GM21381 (cell line): Measurements from ENCODE around the gene NR5A2.

ENCODE experiments used
- ATAC-seq: cut with Tn5 transposase; IDR thresholded peaks from one replicate; pipeline ENCODE4 v1.9.1; 2021; ENCODE audit warnings: mild to moderate bottlenecking, moderate library complexity; ENCODE audit not compliant: unreplicated experiment

Gene NR5A2

DNA sequence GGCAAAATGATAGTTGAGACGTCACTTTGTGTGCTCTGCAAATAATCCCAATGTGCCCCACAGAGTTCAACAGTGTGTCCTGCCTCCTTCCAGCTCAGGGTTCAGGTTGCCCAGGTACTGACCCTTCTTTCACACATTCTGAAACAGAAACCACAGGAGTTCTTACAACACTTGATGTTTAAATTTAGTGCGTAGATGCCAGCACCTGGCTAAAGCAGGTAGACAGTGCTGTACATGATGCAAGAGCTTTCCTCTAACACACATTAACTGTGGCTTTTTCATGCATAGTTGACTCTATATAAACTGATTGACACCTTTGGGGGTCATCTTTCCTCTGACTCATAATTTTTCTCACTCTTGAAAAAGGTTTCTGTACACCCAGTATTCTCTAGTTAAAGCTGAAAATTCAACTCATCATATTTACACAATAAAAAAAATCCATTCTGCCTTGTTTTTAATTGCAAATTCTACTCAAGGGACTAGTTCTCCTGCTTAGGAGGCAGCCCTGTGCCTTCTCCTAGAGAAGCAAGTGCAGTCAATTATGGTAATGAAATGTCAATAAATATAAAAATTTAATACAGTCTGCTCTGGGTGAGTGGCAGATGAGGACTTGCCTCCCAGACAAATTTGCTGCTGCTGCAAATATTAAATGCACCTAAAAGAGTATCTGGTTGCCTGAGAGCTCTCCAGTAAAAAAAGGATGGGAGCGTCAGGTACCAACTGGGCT is 91.4 kb downstream of the NR5A2 start:
- no peak for ATAC-seq

DNA sequence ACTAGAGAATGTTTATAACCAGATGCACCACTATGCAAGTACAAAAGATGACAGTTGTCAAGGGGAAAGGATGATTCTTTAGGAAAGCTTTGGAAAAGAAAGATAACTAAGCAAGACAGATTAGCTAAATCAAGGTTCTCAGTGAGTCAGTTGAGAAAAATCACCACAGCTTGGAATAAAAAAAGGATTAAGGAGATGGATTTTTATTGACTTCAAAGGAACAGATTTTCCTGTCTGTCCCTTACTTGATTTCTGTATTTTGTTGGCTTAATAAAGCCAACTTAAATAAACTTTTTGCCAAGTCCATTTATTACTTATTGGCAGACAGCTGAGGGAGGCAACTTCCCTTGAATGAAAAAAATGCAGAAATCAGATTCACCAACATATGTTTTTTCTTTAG is 93.9 kb downstream of the NR5A2 start:
- no peak for ATAC-seq

- no peak for ATAC-seq
Observed at GRCh38 chr1:200124309-200124708, 96.8 kb downstream of the NR5A2 start.

DNA sequence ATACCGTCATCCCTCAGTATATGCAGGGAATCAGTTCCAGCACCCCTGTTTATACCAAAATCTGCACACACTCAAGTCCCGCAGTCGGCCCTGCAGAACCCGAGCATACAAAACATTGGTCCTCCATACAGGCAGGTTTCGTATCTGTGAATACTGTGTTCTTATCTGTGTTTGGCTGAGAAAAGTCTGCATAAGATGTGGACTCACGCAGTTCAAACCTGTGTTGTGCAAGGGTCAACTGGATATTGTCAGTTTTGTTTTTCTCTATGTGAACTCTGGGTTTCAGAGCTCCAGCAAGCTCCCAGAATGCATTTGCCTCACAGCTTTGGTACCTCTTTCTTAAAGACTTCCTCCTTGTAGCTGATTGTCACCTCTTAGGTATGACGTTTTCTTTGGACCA is 100.6 kb downstream of the NR5A2 start:
- no peak for ATAC-seq

GRCh38 chr1:200128944-200129879 is 101.7 kb downstream of the NR5A2 start:
- peak; percentile 49 for ATAC-seq

- ATAC-seq, result no peak
Observed at GRCh38 chr1:200130552-200130951, 103.0 kb downstream of the NR5A2 start.

- ATAC-seq, result no peak
Observed at GRCh38 chr1:200131551-200132125, 104.1 kb downstream of the NR5A2 start.

DNA sequence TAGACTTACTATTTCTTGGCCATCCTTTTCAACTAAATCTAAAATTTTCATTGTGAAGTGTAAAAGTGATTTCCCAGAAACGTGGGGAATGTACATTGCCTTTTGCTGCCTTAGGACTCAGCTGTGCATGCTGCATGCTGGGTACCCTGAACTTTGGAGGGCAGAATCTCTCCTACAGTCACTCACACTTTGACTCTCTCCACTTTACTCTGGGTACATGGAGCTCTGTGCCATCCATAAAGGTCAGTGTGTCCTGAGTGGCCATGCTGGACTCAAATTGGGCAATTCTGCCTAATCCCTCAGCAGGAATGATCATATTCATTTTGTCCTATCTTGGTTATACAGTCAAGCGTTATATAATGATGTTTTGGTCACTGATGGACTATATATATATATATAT is 105.6 kb downstream of the NR5A2 start:
- no peak for ATAC-seq

- no peak for ATAC-seq
Observed at GRCh38 chr1:200134116-200134515, 106.6 kb downstream of the NR5A2 start.

- ATAC-seq, result no peak
Observed at GRCh38 chr1:200136384-200136783, 108.9 kb downstream of the NR5A2 start.

GRCh38 chr1:200139661-200140250 is 112.2 kb downstream of the NR5A2 start:
- peak; percentile 87 for ATAC-seq

GRCh38 chr1:200143347-200143746 is 115.8 kb downstream of the NR5A2 start:
- no peak for ATAC-seq

DNA sequence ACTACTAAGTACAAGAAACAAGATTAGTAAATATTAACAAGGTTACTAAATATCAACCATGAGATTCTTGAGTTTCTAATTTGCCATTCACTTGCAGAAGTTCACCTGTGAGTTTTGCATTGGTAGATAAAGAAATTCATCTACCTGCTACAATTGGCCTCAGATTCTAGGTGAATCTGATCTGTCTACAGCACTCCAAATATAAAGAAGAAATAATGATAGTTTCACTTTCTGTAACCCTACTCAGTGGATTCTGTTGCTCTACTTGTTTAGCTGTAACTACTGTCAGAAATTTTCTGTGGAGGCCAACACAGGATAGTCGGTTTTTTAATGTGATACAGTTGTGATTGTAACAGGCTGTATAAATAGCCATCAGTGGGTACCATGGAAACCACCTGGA is 118.6 kb downstream of the NR5A2 start:
- no peak for ATAC-seq

- ATAC-seq, result no peak
Observed at GRCh38 chr1:200147094-200147493, 119.6 kb downstream of the NR5A2 start.

DNA sequence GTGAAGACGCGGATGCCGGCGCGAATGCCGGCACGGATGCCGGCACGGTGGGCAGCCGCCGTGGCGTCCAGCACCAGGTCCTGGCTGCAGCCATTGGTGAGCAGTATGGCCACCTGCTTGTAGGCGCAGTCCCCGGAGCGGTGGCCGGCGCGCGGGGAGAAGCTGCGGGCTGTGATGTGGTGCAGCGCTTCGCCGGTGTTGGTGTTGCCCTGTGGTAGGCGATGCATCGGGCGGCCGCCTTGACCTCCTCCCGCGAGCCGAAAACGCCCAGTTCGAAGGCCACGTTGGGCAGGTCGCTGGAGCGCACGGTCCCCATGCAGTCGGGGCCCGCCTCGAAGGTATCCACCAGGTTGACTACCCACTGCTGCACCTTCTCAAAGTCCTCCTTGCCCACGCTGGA is 120.2 kb downstream of the NR5A2 start:
- no peak for ATAC-seq

GRCh38 chr1:200150006-200150405 is 122.5 kb downstream of the NR5A2 start:
- ATAC-seq, result no peak

- ATAC-seq, result peak; percentile 42
Observed at GRCh38 chr1:200150721-200151120, 123.2 kb downstream of the NR5A2 start.

DNA sequence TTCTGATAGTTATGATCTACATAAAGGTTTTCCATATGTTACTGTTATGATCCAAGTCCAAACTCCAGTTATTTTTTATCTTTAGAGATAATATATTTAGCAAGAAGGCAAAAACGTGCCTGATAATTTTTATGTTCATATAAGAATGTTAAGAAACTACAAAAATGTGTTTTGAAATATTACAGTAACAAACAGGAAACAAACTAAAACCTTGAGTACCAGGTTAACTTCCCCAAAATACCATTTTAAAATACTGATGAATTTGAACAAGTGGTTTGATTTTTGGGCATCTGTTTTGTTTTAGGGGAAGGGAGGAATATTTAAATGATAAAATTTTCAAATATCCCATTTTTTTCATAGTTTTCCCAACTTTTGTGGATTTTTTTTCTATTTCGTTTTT is 124.8 kb downstream of the NR5A2 start:
- no peak for ATAC-seq

GRCh38 chr1:200153277-200154055 is 126.0 kb downstream of the NR5A2 start:
- ATAC-seq, result peak; percentile 44

DNA sequence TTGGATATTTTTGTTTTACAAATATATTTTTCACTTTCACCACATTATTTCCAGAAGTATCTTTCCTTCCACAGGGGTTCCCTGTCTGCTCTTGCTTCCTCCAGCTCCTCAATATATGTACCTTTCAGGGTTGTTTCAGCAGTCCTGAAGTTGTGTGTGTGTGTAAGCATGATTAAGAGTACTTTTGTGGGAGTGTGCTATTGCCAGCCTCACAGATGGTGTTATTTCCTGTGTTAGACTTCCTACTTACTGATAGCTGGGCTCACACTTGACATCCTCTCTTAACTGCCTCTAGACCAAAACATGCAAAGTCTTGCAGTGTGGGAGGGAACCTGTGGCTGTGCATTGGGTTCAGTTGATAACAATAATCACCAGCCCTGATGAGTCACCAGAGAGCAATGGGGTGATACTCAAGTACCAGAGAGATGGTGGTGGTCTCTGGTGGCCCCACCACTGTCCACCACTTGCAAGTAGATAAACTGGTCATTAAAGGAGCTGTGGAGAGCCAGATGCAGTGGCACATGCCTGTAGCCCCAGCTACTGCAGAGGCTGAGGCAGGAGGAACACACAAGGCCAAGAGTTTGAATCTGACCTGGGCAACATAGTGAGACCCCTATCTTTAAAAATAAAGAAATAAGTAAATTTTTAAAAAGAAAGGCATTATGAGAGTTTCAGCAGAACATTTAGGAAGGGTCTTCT is 126.7 kb downstream of the NR5A2 start:
- peak; percentile 85 for ATAC-seq
